Measurements from ENCODE around the gene PRKG1. TPM values are rescaled to one million over a fixed set of nuclear protein-coding genes. Genes with fewer than 3 reads are reported as not detected.
"Not testable (repeated sequence)": the region's sequence is repeated elsewhere in the genome, so short reads cannot be mapped to it uniquely, and the experiment has no call there.

The PRKG1 gene
- polyA plus RNA-seq, 3 donors: 11.9 to 16.4 (median 13.7) TPM

DNA sequence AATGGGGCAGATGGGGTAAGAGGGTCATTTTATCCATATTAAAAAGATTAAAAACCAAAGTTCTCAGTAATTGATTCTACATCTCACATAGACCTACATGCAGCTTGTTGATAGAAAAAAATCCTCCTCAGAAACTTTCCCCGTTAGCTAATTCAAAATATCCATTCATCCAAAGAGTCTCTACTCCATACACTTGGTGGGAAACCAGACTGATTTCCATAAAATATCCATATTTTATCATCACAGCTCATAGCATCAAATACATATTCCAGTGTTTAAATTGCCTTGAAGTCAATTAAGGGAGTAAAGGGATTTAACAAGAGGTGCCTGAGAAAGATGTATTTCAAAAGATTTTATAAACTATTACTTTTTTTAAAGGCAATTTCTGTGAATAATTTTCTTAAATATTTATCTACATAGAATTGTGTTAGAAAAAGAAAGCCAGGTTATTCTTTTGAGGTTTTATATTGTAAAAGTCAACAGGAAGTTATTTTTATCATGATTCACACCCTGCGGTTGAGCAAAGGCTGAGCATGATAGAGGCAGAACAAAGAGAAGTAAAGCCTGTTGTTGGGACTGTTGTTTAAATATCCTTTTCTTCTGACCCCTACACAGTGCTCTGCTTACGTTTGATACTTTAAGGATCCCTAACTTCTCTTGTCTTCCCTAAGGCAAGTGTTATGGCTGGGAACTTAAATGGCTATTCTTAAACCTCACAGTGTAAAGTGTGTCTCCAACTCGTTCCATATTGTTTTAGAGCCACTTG lies 266.7 kb downstream of the PRKG1 start:
- DNase-seq (ENCODE audit: extremely low read depth in 1 of 11, low read depth in 9 of 11, low spot score in 4 of 11): no peak

DNA sequence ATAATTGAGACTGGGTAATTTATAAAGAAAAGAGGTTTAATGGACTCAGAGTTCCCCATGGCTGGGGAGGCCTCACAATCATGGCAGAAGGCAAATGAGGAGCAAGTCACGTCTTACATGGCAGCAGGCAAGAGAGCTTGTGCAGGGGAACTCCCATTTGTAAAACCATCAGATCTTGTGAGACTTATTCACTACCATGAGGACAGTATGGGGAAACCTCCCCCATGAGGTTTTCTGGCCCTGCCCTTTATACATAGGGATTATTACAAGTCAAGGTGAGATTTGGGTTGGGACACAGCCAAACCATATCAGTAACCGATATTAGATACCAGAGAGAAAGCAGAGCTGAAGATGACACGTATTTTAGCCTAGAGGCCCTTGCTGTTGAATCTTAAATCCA lies 267.5 kb downstream of the PRKG1 start:
- not testable (repeated sequence) for DNase-seq (ENCODE audit: extremely low read depth in 1 of 11, low read depth in 9 of 11, low spot score in 4 of 11)

DNA sequence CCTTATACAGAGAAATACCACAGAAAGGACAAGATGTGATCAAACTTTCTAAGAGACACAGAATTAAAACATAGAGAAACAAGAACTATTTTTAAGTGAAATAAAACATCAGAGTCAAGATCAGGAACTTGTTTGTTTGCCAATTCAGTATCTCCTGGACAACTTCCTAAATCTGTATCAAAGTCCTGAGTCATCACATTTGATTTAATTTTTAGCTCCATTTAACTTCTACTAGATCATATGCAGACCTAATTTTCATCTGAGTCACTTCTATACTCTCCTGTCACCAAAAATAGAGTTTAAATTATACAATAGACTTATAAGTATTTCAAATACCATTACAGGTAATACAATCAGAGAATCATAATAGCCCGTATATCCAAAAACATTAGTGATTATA lies 268.1 kb downstream of the PRKG1 start:
- DNase-seq (ENCODE audit: extremely low read depth in 1 of 11, low read depth in 9 of 11, low spot score in 4 of 11): no peak

DNA sequence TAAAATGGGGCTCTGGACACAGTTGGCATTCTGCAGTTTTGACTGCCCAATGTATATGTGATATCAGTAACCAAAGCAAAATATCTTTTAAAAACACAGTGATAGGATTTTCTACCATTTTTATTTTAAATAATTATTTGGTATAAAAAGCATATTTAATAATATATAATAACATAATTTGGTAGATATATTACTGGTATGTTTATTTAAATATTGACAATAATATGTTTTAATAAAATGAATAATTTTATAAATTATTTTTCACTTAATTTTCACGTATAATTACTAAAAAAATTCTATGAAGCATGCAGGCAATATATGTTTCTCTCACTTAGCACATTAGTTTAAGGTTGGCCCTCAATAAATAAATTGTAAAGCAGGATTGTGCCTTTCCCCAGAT lies 269.1 kb downstream of the PRKG1 start:
- DNase-seq (ENCODE audit: extremely low read depth in 1 of 11, low read depth in 9 of 11, low spot score in 4 of 11): no peak

DNA sequence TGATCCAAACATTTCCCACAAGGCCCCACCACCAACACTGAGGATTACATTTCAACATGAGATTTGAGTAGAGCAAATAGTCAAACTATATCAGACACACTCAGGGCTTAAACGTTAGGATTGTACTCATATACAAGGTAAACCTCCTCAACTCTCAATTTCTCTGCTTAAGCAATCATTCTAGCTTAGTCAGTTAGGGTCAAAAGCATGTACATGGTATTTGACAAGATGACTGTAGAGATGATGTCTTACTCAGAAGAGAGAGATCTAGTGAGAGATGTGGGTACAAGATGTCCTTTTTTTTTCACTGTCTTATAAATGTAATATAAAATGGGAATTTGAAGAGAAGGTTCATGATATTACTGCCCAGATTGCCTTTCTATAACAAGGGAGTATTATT lies 270.1 kb downstream of the PRKG1 start:
- no peak for DNase-seq (ENCODE audit: extremely low read depth in 1 of 11, low read depth in 9 of 11, low spot score in 4 of 11)

DNA sequence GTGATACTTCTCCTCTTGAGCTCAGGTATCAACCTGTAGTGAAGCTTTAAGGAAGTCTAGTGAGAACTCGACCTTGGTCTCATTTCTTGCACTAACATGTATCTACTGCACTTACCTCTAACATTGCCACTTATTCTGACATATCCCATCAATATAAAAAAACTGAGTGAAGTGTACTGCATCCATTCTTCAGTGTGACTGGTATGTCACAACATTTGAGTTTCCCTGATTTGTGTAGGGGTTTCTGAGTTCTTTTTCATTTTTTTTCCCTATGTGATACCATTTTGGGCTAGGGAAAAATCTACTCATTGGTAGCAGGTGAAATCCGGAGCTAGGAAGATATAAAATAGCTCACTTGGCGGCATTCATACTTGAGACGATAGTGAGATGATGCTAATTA lies 274.3 kb downstream of the PRKG1 start:
- no peak for DNase-seq (ENCODE audit: extremely low read depth in 1 of 11, low read depth in 9 of 11, low spot score in 4 of 11)

DNA sequence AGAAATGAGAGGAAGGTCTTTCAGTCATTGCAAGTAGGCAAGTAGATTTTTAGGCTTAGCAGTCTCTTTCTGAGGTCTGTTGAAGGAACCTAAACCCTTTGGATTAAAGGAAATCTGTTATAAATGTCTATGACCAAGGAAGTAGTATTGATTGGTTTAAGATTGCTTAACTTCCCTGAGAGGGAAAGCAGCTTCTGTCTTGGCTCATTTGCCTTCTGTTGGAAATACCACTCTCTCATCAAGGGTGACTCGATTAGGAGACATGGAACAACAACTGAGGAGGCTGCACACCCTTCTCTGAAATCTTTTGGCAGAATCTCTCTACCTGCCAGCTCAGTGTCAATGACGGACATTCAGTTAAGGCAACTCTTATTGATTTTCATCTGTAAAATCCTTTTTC lies 282.9 kb downstream of the PRKG1 start:
- no peak for DNase-seq (ENCODE audit: extremely low read depth in 1 of 11, low read depth in 9 of 11, low spot score in 4 of 11)

DNA sequence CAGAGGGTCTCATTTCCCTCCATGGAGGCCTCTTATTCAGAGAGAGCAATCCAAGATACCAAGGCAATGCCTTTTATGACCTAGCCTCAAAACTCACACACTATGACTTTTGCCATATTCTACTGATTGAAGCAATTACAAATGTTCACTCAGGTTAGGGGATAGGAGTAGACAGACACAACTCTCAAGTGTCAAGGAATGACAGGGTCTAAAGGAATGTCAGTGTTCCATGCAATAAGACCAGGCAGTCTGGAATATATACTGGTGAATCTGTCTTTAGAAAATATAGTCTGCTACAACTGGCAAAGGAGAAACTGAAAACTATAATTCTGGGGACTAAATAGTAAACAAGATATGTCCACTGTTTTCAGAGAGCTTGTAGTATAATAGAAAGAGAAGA lies 283.9 kb downstream of the PRKG1 start:
- no peak for DNase-seq (ENCODE audit: extremely low read depth in 1 of 11, low read depth in 9 of 11, low spot score in 4 of 11)

DNA sequence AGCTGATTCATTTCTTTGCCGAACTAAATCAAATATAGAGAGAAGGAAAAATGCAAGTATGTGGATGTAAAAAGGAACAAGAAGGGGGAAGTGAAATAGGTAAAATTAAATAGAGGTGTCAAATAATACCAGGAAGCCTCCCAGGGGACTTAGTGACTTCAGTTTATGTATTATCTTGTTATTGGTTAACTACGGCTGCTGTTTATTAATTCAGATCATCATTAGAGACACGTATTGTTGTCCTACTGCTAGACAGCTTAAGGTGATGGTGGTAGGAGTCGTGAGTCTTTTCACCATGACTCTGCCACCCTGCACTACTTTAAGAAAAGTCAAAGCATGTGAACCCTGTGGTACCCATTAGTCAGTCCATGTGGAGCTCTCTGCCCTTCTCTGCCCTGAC lies 289.1 kb downstream of the PRKG1 start:
- no peak for DNase-seq (ENCODE audit: extremely low read depth in 1 of 11, low read depth in 9 of 11, low spot score in 4 of 11)

DNA sequence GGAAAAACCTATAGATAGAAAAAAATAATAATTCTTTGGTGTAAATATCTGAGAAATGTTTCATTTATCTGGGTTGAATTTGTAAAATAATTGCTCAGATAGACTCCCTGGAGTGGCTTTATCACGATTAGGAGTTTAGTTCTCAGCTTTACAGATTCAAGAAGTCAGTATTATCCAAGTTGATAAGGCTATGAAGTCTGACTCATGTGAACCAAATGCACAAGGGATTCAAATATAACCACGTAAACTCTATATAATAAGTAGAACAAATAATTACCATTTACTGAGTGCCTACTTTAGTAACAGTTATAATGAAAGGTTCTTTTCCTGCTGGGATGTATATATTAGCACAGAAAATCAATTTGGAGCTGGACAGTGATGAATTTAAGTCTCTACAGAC lies 290.4 kb downstream of the PRKG1 start:
- DNase-seq (ENCODE audit: extremely low read depth in 1 of 11, low read depth in 9 of 11, low spot score in 4 of 11): no peak

DNA sequence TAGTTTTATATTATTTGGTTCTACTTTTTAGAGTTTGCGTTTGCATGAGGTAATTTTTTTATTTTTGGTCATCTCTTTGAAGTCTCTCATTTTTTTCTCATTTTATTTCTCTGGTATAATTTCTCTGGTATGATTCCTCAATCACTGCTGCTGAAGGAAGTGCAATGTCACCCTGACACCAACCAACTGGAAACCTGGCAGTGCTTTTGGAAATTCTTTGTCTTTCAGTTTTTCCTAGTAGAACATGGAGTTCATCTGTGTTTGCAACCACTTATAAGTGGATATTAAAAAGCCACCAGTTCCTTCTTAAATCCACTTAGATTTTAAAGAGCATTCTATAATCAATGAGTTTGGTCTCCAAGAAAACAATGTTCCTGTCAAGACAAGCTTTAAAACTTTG lies 291.8 kb downstream of the PRKG1 start:
- no peak for DNase-seq (ENCODE audit: extremely low read depth in 1 of 11, low read depth in 9 of 11, low spot score in 4 of 11)

DNA sequence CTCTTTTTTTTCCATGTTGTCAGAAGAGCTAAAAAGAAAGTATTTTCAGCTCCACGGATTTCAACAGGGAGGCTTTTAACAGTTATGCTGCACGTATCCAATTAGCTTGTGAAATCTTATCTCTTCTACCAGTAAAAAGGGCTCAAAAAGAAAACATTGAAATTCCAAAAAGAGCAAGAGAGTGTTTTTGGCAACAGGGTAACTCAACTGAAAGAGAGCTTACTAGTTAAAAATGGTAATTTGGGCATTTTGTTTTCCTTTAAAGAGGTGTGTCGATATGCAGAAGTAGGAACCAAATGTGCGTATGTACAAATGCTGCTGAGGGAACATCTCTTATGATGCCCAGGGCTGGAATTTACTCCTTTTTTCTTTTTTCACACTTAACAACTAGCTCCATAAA lies 292.8 kb downstream of the PRKG1 start:
- DNase-seq (ENCODE audit: extremely low read depth in 1 of 11, low read depth in 9 of 11, low spot score in 4 of 11): no peak

DNA sequence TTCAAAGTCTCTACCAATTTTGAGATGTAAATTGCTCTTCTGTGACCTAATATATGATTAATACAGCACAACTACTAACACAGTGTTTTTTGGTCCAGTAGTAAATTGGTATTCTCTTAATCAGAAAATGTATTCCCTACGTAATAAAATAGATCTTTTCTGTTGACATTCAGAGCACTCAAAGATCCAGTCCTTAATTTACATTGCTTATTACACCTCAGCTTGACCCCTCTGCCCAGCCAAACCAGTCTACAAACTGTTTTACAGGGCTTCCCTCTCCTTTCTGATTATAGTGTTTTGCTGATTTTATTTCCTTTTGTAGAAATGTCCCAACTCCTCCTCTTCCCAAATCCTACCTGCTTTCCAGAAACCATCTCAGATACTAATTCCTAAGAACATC lies 293.4 kb downstream of the PRKG1 start:
- no peak for DNase-seq (ENCODE audit: extremely low read depth in 1 of 11, low read depth in 9 of 11, low spot score in 4 of 11)

DNA sequence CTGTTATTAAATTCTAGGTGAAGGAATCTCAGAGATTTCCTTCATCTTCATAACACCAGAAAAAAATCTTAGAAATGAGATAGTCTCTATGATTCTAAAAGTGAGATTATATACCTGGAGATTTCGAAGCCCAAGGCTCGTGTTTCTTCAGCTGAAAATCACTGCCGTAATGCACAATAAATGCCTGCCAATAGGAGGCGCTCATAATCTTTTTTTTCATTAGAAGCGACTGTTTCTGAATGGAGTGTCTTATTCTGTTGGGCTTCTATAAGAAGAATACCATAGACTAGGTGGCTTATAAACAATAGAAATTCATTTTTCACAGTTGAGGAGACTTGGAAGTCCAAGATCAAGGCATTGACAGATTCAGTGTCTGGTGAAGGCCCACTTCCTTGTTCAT lies 294.7 kb downstream of the PRKG1 start:
- no peak for DNase-seq (ENCODE audit: extremely low read depth in 1 of 11, low read depth in 9 of 11, low spot score in 4 of 11)

DNA sequence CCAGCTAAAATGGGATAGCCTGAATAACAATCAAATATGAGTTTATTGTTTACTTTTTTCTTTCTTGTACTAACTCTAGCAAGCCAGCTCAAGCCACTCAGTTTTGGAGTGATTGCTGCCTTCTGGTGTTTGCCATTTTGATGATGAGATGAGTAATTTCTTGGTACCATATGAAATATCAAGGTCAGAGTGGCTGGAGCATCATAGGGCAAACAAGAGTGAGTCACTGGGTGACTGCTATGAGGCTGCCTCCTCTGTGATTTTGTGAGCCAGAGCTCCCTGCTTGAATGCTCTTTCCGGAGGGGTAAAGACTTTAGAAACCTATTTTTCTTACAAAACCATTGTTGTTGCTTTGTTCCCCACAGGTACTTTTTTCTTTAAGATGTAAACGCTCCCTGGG lies 295.6 kb downstream of the PRKG1 start:
- DNase-seq (ENCODE audit: extremely low read depth in 1 of 11, low read depth in 9 of 11, low spot score in 4 of 11): no peak

DNA sequence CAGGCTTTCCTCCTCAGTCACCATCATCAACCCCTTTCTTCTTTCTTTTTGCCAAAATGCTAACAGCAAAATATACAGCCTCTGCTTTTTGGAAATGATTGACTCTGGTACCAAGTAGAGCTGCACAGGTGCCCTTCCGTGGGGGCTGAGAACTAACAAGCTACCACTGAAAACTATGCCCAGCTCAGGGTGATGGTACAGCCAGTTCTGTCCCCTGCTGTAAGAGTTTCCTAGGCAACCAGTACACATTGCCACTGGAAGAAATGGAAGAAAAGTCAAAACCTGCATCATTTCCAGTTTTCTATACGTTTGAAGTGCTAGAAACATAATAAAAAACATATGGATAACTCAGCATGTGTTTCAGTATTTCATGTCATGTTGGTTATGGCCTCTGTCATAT lies 297.5 kb downstream of the PRKG1 start:
- DNase-seq (ENCODE audit: extremely low read depth in 1 of 11, low read depth in 9 of 11, low spot score in 4 of 11): no peak

DNA sequence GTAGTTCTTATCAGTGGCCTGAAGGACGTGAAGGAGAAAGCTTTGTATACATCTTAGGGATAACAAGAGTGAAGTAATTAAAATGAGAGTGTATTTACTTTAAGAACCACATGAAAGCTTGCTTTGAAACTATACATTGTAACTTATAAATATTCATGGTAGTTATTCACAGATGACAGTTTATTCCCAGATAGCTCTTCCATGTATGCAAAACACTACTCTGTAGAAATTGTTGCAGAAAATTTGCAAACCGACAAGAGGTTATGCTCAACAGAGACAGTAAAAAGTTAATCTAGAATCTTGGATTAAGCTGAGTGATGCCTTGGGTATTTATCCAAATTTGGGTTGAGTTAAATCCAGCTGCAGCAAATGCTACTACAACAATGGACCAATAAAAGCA lies 301.5 kb downstream of the PRKG1 start:
- no peak for DNase-seq (ENCODE audit: extremely low read depth in 1 of 11, low read depth in 9 of 11, low spot score in 4 of 11)

DNA sequence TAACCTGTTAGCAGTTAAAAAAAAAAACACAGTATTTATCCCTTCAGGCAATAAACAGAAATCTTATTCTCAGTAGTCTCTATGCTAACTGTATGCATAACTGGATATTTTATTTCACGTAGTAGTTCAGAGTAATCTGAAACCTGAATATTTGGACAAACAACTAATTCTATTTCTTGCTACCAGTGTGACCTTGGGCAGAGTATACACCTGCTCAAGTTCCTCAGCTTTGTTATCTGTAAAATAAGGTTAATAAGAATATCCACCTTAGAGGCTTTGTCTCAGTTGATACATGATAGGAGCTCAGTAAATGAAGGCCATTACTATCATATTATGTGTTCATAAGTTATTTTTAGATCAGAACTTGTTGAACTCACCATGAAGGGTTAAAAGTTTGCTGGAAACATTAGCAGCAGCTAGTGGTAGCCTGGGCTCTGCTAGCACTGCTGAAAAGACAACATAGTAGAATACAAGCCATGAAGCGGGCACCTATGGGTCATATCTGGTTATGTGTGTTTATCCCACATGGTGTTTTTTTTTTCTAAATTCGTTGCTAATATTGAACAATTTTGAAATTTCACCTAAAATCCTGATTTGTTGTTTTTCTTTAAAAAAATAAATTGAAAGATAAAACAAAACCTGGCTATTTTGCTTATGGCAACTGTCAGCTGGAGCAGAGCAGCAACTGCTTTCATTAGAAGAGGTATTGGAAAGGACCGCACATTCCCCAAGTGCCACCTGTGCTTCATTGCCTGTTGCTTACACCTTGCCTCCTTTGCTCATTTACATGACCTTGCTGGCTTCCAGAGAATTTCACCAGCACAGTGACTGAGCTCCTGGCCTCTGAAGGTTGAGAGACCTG lies 303.0 kb downstream of the PRKG1 start:
- no peak for DNase-seq (ENCODE audit: extremely low read depth in 1 of 11, low read depth in 9 of 11, low spot score in 4 of 11)

DNA sequence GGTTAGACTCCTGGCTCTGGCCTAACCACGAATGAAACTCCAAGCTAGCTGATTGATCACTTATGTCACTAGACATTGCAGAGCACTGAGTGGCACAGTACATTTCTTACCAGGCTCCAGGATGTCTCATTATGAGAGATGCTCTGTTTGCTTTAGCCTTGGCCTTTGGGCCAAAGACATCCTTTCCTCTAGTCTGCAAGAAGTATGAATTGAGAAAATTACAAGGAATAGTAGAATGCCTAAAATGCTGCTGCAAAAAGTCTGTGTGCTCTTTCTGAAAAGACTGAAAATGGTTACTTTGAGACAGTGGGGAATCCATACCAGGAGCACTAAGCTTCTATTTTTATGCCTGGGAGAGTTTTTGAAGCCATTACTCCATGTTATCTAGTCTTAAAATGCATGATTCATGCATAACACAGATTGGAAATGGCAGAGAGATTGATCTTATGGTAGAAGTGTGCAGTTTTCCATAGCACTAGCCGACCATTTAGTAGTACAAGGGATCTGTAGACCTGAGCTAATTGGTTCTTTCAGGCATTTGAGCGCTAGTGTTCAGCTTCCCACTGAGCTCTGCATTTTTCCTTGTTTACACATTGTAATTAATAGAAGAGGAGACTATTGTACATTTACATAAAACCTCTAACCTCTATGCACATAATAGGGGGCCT lies 303.8 kb downstream of the PRKG1 start:
- no peak for DNase-seq (ENCODE audit: extremely low read depth in 1 of 11, low read depth in 9 of 11, low spot score in 4 of 11)

DNA sequence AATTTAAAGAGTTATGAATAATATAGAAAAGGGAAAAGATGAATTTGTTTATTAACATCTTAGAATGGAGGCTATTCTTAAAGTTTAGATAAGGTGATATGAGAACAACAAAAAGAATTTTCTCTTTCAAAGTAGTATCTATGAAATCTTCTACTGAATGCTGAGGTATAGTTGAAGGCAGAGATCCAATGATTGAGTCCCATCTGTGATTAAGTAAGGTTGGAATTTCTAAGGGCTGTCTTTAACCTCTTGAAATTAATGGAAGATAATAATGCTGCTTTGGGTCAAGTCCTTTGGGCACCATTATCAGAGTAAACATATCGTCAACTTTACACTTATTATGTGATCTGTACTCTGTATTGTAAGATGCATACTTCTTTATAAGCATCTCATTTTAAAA lies 307.9 kb downstream of the PRKG1 start:
- DNase-seq (ENCODE audit: extremely low read depth in 1 of 11, low read depth in 9 of 11, low spot score in 4 of 11): no peak

All from renal cortex interstitium (tissue), 11 donors.